RWPE2 (cell line): ENCODE results near the gene TLK1.

Source experiments
- ATAC-seq: fragments of 200-7000 bp; cut with Tn5 transposase; 3 replicates; pipeline ENCODE4 v1.9.1; 2021; ENCODE audit warnings: low read depth
- DNase-seq: peaks from one replicate; pipeline ENCODE4 v3.0.0-alpha.2; 2020; ENCODE audit warnings: low spot score
- H3K27ac ChIP-seq: fragments of 450-650 bp; 2 replicates; pipeline ENCODE4 v1.5.1; 2017; ENCODE audit warnings: mild to moderate bottlenecking; ENCODE audit not compliant: poor library complexity, severe bottlenecking
- H3K27me3 ChIP-seq: fragments of 250-450 bp; sonication (Bioruptor Pico); 2 replicates; pipeline ENCODE4 v1.5.1; 2021; ENCODE audit warnings: mild to moderate bottlenecking, moderate library complexity; ENCODE audit not compliant: insufficient read depth, poor library complexity, severe bottlenecking
- H3K36me3 ChIP-seq: fragments of 250-450 bp; sonication (Bioruptor Pico); 2 replicates; pipeline ENCODE4 v1.5.1; 2020; ENCODE audit warnings: low read depth, mild to moderate bottlenecking, moderate library complexity
- H3K4me1 ChIP-seq: fragments of 250-450 bp; sonication (Bioruptor Pico); 2 replicates; pipeline ENCODE4 v1.5.1; 2021; ENCODE audit warnings: mild to moderate bottlenecking, moderate library complexity; ENCODE audit not compliant: insufficient read depth, poor library complexity, severe bottlenecking
- H3K4me3 ChIP-seq: fragments of 250-450 bp; sonication (Bioruptor Pico); 2 replicates; pipeline ENCODE4 v1.5.1; 2021; ENCODE audit warnings: mild to moderate bottlenecking, moderate library complexity; ENCODE audit not compliant: severe bottlenecking
- H3K9me3 ChIP-seq: fragments of 250-450 bp; sonication (Bioruptor Pico); 2 replicates; pipeline ENCODE4 v1.5.1; 2021; ENCODE audit warnings: mild to moderate bottlenecking, moderate library complexity; ENCODE audit not compliant: severe bottlenecking
- CTCF ChIP-seq: fragments of 450-650 bp; IDR thresholded peaks from one replicate; pipeline ENCODE4 v1.5.1; 2017; ENCODE audit warnings: mild to moderate bottlenecking, moderate library complexity; ENCODE audit not compliant: poor library complexity, severe bottlenecking

Gene TLK1

GRCh38 chr2:171132086-171132485 lies 28.6 kb downstream of the TLK1 start:
- ATAC-seq (no peak), DNase-seq (no peak)
- Histone ChIP-seq H3K4me1 (no peaks in the 10 kb centered on the region), H3K4me3 (no peak overlapping the region), H3K9me3 (no peaks in the 10 kb centered on the region), H3K27ac (no peak overlapping the region), H3K27me3 (no peaks in the 10 kb centered on the region), H3K36me3 (no peaks in the 10 kb centered on the region; the same call in 1 of the 2 replicates)
- TF ChIP-seq CTCF = no peak

GRCh38 chr2:171128461-171128860 lies 32.2 kb downstream of the TLK1 start:
- Histone ChIP-seq H3K27ac (no peak overlapping the region), H3K4me1 (no peaks in the 10 kb centered on the region), H3K36me3 (no peaks in the 10 kb centered on the region), H3K27me3 (no peaks in the 10 kb centered on the region), H3K4me3 (no peak overlapping the region), H3K9me3 (no peaks in the 10 kb centered on the region)
- ATAC-seq = no peak
- no peak for DNase-seq
- TF ChIP-seq CTCF = no peak

GRCh38 chr2:171124541-171124940 lies 36.2 kb downstream of the TLK1 start:
- no peak overlapping the region for H3K27ac ChIP-seq
- H3K4me1 ChIP-seq = no peaks in the 10 kb centered on the region
- ATAC-seq (no peak), DNase-seq (no peak)
- TF ChIP-seq CTCF = no peak
- no peaks in the 10 kb centered on the region for H3K9me3 ChIP-seq
- H3K36me3 ChIP-seq = no peaks in the 10 kb centered on the region
- no peak overlapping the region for H3K4me3 ChIP-seq
- no peaks in the 10 kb centered on the region for H3K27me3 ChIP-seq

- DNase-seq (no peak), ATAC-seq (no peak)
- Histone ChIP-seq H3K36me3 (peaks cover 16% of the 10 kb centered on the region), H3K4me3 (no peak overlapping the region), H3K27me3 (no peaks in the 10 kb centered on the region), H3K27ac (no peak overlapping the region), H3K4me1 (no peaks in the 10 kb centered on the region), H3K9me3 (no peaks in the 10 kb centered on the region)
- TF ChIP-seq CTCF = no peak
These were observed 51.1 kb downstream of the TLK1 start for GRCh38 chr2:171109571-171109970.

- H3K4me3 ChIP-seq = no peak overlapping the region
- TF ChIP-seq CTCF = no peak
- H3K27ac ChIP-seq = no peak overlapping the region
- DNase-seq (no peak), ATAC-seq (no peak)
- no peaks in the 10 kb centered on the region for H3K27me3 ChIP-seq
- H3K9me3 ChIP-seq = no peaks in the 10 kb centered on the region
- H3K36me3 ChIP-seq = peaks cover 11% of the 10 kb centered on the region
- H3K4me1 ChIP-seq = no peaks in the 10 kb centered on the region
These were observed 51.7 kb downstream of the TLK1 start for GRCh38 chr2:171109020-171109419.
